NCI-H2107 treated with DMSO at 0.1 percent for 48 hours (cell line): Measurements from ENCODE around the gene TUBB2A.

Source experiments
- DNase-seq: peaks from one replicate; lab custom pipeline; 2025; ENCODE audit not compliant: unreplicated experiment; lab: John Stamatoyannopoulos, UW

TUBB2A gene

GRCh38 chr6:3124667-3125066 lies 32.7 kb downstream of the TUBB2A start:
- DNase-seq, result peak; percentile 29

- DNase-seq, result no peak
Observed at GRCh38 chr6:3122823-3123182, 34.5 kb downstream of the TUBB2A start.

GRCh38 chr6:3120765-3121089 lies 36.6 kb downstream of the TUBB2A start:
- DNase-seq, result no peak

GRCh38 chr6:3119040-3119723 lies 38.2 kb downstream of the TUBB2A start:
- DNase-seq, result no peak

GRCh38 chr6:3118353-3119039 lies 38.8 kb downstream of the TUBB2A start, which contains the start of gene BPHL:
TSS of gene BPHL (plus strand) at chr6:3118711. CDS start at chr6:3118741, 30 bp downstream.
- peak; percentile 50 for DNase-seq

GRCh38 chr6:3117912-3118352 lies 39.4 kb downstream of the TUBB2A start:
- DNase-seq, result peak; percentile 42

GRCh38 chr6:3114377-3114776 lies 43.0 kb downstream of the TUBB2A start:
- DNase-seq, result no peak

GRCh38 chr6:3109761-3110160 lies 47.6 kb downstream of the TUBB2A start:
- DNase-seq, result no peak

GRCh38 chr6:3108746-3109414 lies 48.5 kb downstream of the TUBB2A start:
- peak; percentile 9 for DNase-seq
